ENCODE measurements around the gene MCM7. TPM values are rescaled to one million over a fixed set of nuclear protein-coding genes. Genes with fewer than 3 reads are reported as not detected.
A peak's percentile ranks its signal among the peaks of the same experiment; 100 is the strongest.

Gene MCM7
- total RNA-seq, 1 donor from 2014 or later = 101 TPM

DNA sequence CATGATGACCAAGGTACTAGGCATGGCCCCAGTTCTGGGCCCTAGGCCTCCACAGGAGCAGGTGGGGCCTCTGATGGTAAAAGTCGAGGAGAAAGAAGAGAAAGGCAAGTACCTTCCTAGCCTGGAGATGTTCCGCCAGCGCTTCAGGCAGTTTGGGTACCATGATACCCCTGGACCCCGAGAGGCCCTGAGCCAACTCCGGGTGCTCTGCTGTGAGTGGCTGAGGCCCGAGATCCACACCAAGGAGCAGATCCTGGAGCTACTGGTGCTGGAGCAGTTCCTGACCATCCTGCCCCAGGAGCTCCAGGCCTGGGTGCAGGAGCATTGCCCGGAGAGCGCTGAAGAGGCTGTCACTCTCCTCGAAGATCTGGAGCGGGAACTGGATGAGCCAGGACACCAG lies 44.2 kb downstream of the MCM7 start:
- DNase-seq (ENCODE audit: low read depth) = no peak
- peaks cover 3% of the 10 kb centered on the region for H3K36me3 ChIP-seq (ENCODE audit: control insufficient read depth, insufficient read depth, low read length)
- TF ChIP-seq, protein P1, sequence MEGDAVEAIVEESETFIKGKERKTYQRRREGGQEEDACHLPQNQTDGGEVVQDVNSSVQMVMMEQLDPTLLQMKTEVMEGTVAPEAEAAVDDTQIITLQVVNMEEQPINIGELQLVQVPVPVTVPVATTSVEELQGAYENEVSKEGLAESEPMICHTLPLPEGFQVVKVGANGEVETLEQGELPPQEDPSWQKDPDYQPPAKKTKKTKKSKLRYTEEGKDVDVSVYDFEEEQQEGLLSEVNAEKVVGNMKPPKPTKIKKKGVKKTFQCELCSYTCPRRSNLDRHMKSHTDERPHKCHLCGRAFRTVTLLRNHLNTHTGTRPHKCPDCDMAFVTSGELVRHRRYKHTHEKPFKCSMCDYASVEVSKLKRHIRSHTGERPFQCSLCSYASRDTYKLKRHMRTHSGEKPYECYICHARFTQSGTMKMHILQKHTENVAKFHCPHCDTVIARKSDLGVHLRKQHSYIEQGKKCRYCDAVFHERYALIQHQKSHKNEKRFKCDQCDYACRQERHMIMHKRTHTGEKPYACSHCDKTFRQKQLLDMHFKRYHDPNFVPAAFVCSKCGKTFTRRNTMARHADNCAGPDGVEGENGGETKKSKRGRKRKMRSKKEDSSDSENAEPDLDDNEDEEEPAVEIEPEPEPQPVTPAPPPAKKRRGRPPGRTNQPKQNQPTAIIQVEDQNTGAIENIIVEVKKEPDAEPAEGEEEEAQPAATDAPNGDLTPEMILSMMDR (IDR thresholded peaks at IDR 0.05; ENCODE audit: insufficient read depth, low read length, poor library complexity, severe bottlenecking) = no peak
- no peak overlapping the region for H3K4me3 ChIP-seq (ENCODE audit: low read depth, low read length)
- H3K27me3 ChIP-seq (ENCODE audit: control insufficient read depth, insufficient read depth, low read length) = no peaks in the 10 kb centered on the region

DNA sequence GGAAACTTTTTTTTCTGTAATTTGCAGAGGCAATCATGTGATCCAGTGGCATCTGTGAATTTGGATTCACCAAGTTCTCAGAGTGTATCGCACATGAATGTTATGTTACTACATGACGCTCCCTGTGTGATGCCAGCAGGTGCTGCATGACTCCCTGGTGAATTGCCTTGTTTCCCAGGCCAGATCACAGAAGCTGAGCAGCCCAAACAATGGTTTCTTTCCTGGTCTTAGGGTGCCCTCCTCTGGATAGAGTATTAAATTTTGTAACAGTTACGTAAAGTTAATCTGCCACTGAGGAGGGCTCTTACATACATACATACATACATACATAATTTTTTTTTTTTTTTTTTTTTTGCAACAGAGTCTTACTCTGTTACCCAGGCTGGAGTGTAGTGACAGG lies 48.0 kb downstream of the MCM7 start:
- TF ChIP-seq, protein P1 (IDR thresholded peaks at IDR 0.05; ENCODE audit: insufficient read depth, low read length, poor library complexity, severe bottlenecking) = no peak
- Histone ChIP-seq H3K27me3 (ENCODE audit: control insufficient read depth, insufficient read depth, low read length) (no peaks in the 10 kb centered on the region), H3K4me3 (ENCODE audit: low read depth, low read length) (no peak overlapping the region), H3K36me3 (ENCODE audit: control insufficient read depth, insufficient read depth, low read length) (peaks cover 1% of the 10 kb centered on the region)
- no peak for DNase-seq (ENCODE audit: low read depth)

DNA sequence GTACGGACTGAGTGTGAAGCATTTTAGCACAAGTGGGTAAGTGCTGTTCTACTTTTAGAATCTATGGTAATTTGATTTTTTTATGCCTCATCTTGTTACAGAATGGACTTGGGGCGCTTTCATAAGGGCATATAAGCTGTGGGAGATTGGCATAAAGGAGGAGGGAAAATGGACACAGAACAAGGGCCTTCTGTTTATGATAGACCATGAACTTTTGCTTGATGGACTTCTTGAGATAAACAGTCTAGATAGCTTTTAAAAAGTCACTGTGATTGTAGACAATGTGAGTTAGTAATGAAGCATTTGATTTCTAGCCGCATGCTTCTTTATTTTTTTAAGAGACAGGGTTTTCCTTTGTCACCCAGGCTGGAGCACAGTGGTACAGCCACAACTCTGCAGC lies 49.6 kb downstream of the MCM7 start:
- H3K4me3 ChIP-seq (ENCODE audit: low read depth, low read length) = no peak overlapping the region
- no peak for DNase-seq (ENCODE audit: low read depth)
- TF ChIP-seq, protein P1 (IDR thresholded peaks at IDR 0.05; ENCODE audit: insufficient read depth, low read length, poor library complexity, severe bottlenecking) = no peak
- H3K36me3 ChIP-seq (ENCODE audit: control insufficient read depth, insufficient read depth, low read length) = no peaks in the 10 kb centered on the region
- no peaks in the 10 kb centered on the region for H3K27me3 ChIP-seq (ENCODE audit: control insufficient read depth, insufficient read depth, low read length)

DNA sequence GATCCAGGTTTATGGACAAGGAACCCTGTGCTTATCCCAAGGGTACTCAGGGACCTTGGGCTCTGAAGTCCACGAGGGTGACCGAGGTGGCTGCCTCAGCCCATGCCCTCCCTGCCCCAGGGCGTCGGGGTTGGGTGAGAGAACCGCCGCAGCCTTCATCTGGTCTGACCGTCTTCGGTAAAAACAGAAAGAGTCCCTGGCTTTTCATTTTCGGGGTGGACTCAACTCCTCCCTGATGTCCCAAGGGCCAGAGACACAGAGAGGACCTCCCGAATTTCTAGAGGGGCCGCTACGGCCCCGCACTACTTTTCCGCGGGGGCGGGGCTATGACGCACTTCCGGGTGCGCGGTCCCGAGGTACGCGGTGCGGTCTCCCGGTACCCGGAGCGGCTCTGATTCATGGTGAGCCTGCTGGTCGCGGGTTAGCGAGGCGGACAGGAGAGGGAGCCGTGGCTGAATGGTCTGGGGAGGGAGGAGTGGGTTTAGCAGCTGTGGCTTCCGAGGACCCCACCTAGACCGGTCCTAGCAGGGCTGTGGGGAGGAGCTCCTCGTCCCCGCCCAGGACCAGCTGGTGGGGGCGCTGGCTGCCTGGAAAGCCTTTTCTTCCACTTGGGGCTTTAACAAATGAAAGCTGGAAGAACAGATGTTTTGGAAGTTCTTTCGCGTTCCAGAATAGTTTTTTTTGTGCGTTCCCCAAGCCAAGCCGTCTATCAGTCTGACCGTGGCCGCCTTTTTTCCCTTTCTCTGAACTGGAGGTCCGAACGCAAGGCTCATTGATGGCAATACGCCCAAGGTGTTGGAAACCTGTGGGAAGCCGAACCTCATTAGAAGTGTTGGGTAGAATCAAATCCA lies 51.5 kb downstream of the MCM7 start, which contains the start of gene ZSCAN21:
Gene ZSCAN21 (plus strand): TSS at position 334 of the 851 bp plus-strand sequence. CDS start 7,233 bp downstream, outside the sequence.
- Histone ChIP-seq H3K27me3 (ENCODE audit: control insufficient read depth, insufficient read depth, low read length) (no peaks in the 10 kb centered on the region), H3K36me3 (ENCODE audit: control insufficient read depth, insufficient read depth, low read length) (no peaks in the 10 kb centered on the region), H3K4me3 (ENCODE audit: low read depth, low read length) (peak within 1 kb of the TSS; percentile 78)
- TF ChIP-seq, protein P1 (IDR thresholded peaks at IDR 0.05; ENCODE audit: insufficient read depth, low read length, poor library complexity, severe bottlenecking) = peak; percentile 24
- DNase-seq (ENCODE audit: low read depth) = no peak

DNA sequence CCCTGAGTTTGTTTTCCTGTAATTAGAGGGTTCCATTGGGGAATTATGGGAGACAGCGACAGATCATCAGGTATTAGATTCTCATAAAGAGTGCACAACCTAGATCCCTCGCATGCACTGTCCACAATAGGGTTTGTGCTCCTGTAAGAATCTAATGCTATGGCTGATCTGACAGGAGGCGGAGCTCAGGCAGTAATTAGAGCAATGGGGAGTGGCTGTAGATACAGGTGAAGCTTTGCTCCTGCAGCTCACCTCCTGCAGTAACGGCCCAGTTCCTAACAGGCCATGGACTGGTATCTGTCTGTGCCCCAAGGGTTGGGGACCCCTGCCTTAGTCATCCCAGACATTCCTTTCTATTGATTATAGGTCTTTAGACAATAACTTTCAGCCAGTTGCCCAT lies 52.5 kb downstream of the MCM7 start:
- TF ChIP-seq, protein P1 (IDR thresholded peaks at IDR 0.05; ENCODE audit: insufficient read depth, low read length, poor library complexity, severe bottlenecking) = no peak
- DNase-seq (ENCODE audit: low read depth) = no peak
- Histone ChIP-seq H3K36me3 (ENCODE audit: control insufficient read depth, insufficient read depth, low read length) (no peaks in the 10 kb centered on the region), H3K4me3 (ENCODE audit: low read depth, low read length) (no peak overlapping the region), H3K27me3 (ENCODE audit: control insufficient read depth, insufficient read depth, low read length) (no peaks in the 10 kb centered on the region)
